ENCODE data around the gene MINDY2. TPM values are rescaled to one million over a fixed set of nuclear protein-coding genes. Genes with fewer than 3 reads are reported as not detected.
A peak's percentile ranks its signal among the peaks of the same experiment; 100 is the strongest.

Gene MINDY2
- total RNA-seq, 6 experiments from 2014 or later: 4.2 to 8.8 (median 5.5) TPM

DNA sequence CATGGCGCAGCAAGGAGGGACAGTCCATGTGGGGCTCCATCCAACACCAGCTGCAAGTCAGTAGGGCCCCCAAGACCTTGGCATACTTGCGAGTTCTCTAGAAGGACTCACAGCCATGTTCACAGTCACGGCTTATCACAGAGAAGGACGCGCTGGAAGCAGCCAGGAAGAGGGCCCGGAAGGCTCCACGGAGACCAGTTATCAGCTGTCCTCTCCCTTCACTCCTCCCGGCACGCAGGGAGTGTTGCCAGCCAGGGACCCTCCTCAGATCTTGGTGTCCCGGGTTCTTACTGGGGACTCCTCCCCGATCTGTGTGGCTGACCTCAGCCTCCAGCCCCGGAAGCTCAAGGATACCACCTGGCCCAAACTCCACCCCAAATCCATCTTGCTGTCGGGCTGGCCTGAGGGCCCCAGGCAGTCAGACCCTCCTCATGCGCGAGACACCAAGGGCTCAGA is 94.4 kb downstream of the MINDY2 start:
- peak; percentile 44 to 62 (median 60) for ATAC-seq
- Histone ChIP-seq H3K9me3 (no peaks in the 10 kb centered on the region), H3K27ac (no peak overlapping the region), H3K27me3 (no peaks in the 10 kb centered on the region), H3K36me3 (no peaks in the 10 kb centered on the region), H3K4me3 (peak overlapping the region; percentile 27 to 52 (median 36)), H3K4me1 (no peaks in the 10 kb centered on the region)
- no peak for TF ChIP-seq POLR2A (IDR thresholded peaks at IDR 0.05)
- TF ChIP-seq, protein P1, sequence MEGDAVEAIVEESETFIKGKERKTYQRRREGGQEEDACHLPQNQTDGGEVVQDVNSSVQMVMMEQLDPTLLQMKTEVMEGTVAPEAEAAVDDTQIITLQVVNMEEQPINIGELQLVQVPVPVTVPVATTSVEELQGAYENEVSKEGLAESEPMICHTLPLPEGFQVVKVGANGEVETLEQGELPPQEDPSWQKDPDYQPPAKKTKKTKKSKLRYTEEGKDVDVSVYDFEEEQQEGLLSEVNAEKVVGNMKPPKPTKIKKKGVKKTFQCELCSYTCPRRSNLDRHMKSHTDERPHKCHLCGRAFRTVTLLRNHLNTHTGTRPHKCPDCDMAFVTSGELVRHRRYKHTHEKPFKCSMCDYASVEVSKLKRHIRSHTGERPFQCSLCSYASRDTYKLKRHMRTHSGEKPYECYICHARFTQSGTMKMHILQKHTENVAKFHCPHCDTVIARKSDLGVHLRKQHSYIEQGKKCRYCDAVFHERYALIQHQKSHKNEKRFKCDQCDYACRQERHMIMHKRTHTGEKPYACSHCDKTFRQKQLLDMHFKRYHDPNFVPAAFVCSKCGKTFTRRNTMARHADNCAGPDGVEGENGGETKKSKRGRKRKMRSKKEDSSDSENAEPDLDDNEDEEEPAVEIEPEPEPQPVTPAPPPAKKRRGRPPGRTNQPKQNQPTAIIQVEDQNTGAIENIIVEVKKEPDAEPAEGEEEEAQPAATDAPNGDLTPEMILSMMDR (IDR thresholded peaks at IDR 0.05): no peak
- peak in 2 of 3 donors; percentile 24 to 47 for DNase-seq
- WGBS (ENCODE audit: insufficient coverage, low coverage, low lambda C conversion rate, missing lambda C conversion rate): 75% methylated on average over 10 of the region's 15 CpGs
- intact Hi-C loops (cut with DNase I): no loop called here

DNA sequence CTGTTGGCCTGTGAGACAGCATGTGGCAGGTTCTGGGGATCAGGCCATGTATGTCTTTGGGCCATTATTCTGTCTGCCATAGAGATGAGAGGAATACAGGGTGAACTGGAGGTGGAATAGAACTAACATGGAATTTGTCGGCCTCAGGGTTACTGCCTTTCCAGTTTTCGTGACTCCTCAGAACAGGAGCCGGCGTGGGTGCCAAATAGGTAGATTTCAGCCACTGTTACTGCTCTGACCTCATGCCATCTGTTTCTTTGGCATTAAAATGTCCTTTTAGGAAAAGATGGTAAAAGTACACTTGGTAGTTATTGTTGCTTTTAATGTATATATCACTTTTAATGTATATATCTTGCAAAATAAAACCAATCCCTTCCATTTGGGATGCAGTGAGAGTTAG is 96.8 kb downstream of the MINDY2 start:
- DNase-seq: no peak
- no peak for ATAC-seq
- H3K9me3 ChIP-seq: no peaks in the 10 kb centered on the region
- 98% methylated on average over 4 of the region's 4 CpGs for WGBS (ENCODE audit: insufficient coverage, low coverage, low lambda C conversion rate, missing lambda C conversion rate)
- TF ChIP-seq, protein P1 (IDR thresholded peaks at IDR 0.05): no peak
- no peak for TF ChIP-seq POLR2A (IDR thresholded peaks at IDR 0.05)
- H3K27ac ChIP-seq: no peak overlapping the region
- H3K27me3 ChIP-seq: no peaks in the 10 kb centered on the region
- intact Hi-C loops (cut with DNase I): no loop called here
- H3K4me3 ChIP-seq: no peak overlapping the region
- H3K4me1 ChIP-seq: no peaks in the 10 kb centered on the region
- no peaks in the 10 kb centered on the region for H3K36me3 ChIP-seq

DNA sequence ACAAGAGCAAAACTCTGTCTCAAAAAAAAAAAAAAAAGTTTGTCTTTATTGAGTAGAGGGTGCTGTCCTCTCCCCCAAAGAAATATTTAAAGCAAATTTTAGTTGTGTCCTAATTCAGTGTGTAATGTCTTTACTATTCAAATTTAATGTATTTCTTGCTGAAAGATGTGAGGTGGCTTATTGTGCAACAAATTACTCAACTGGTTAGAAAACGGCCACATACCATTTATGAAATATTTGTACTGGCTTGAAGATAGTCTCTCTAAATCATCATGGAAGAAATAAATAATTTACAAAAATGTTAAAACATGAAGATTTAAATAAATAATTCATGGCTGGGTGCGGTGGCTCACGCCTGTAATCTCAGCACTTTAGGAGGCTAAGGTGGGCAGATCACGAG is 99.3 kb downstream of the MINDY2 start:
- intact Hi-C loops (cut with DNase I): no loop called here
- Histone ChIP-seq H3K27ac (no peak overlapping the region), H3K9me3 (no peaks in the 10 kb centered on the region), H3K27me3 (no peaks in the 10 kb centered on the region), H3K4me1 (no peaks in the 10 kb centered on the region), H3K36me3 (no peaks in the 10 kb centered on the region), H3K4me3 (no peak overlapping the region)
- TF ChIP-seq POLR2A (IDR thresholded peaks at IDR 0.05): no peak
- TF ChIP-seq, protein P1 (IDR thresholded peaks at IDR 0.05): no peak
- 79% methylated on average over 4 of the region's 4 CpGs for WGBS (ENCODE audit: insufficient coverage, low coverage, low lambda C conversion rate, missing lambda C conversion rate)
- ATAC-seq (no peak), DNase-seq (no peak)

DNA sequence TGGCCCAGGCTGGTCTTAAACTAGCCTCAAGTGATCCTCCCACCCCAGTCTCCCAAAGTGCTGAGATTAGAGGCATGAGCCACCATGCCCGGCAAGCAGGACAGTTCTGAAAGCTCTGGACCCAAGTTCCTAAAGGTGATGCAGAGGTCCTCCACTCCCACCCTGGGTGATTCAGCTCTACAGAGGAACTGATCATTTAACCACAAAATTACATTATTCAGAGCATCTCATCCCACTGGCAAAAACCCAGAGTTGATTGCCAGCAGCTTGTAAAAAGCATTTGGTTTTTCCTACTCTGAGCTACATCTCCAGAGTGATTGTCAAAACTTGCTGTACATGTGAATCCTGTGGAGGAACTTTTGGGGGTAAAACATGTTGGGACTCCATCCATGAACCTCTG is 102.2 kb downstream of the MINDY2 start:
- Histone ChIP-seq H3K27me3 (no peaks in the 10 kb centered on the region), H3K4me1 (no peaks in the 10 kb centered on the region), H3K9me3 (no peaks in the 10 kb centered on the region), H3K27ac (no peak overlapping the region), H3K4me3 (no peak overlapping the region), H3K36me3 (peaks cover 0 to 1% (median 0%) of the 10 kb centered on the region in 4 donors)
- WGBS (ENCODE audit: insufficient coverage, low coverage, low lambda C conversion rate, missing lambda C conversion rate): 60% methylated on average over 1 of the region's 1 CpG
- ATAC-seq (no peak), DNase-seq (no peak)
- TF ChIP-seq, protein P1 (IDR thresholded peaks at IDR 0.05): no peak
- no peak for TF ChIP-seq POLR2A (IDR thresholded peaks at IDR 0.05)
- intact Hi-C loops (cut with DNase I): no loop called here

DNA sequence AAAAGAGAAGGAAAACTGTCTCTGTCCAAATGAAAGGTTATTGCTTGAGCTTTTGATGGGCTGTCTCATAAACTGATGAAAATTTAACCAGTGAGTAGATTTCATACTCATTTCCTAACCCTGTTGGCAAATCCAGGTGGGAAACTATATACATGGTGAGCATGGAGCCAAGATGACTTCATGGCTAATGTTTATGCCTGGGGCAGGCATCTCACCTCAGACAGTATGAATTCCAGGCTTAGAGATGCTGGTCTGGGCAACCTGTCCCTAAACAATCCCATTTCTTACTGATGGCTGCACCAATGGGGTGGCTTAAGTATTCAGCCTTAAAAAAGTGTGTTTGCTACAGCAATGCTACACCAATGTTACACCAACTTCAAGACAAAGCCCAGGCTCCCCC is 104.2 kb downstream of the MINDY2 start:
- DNase-seq: no peak
- H3K4me1 ChIP-seq: no peaks in the 10 kb centered on the region
- no peak overlapping the region for H3K4me3 ChIP-seq
- no peak overlapping the region for H3K27ac ChIP-seq
- no peaks in the 10 kb centered on the region for H3K27me3 ChIP-seq
- TF ChIP-seq, protein P1 (IDR thresholded peaks at IDR 0.05): no peak
- no peak for TF ChIP-seq POLR2A (IDR thresholded peaks at IDR 0.05)
- ATAC-seq: no peak
- H3K9me3 ChIP-seq: no peaks in the 10 kb centered on the region
- intact Hi-C loops (cut with DNase I): no loop called here
- peaks cover 0 to 22% (median 6%) of the 10 kb centered on the region in 4 donors for H3K36me3 ChIP-seq

All from right lobe of liver (tissue), 6 donors.